NCI-H1694 (cell line): Measurements from ENCODE around the gene DSG2.

Experiments
- DNase-seq: peaks from one replicate; lab custom pipeline; 2025; lab: John Stamatoyannopoulos, UW

DSG2 gene

DNA sequence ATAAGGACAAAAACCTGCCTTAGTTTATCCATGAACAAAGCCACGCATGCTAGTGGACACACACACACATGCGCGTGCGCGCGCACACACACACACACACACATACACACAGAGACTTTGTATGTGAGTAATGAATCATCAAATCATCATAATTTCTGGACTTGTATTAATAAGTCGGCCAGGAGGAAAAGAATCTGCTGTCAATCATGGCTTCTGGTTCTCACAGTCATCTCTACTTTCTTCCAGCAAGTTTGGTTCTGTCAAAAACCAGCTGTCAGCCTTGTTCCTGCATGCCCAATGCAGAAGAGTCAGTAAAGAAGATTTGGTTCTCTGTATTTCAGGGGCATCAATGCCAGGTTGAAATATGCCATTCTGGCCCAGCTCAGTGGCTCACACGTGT lies 92.6 kb downstream of the DSG2 start:
- no peak for DNase-seq

DNA sequence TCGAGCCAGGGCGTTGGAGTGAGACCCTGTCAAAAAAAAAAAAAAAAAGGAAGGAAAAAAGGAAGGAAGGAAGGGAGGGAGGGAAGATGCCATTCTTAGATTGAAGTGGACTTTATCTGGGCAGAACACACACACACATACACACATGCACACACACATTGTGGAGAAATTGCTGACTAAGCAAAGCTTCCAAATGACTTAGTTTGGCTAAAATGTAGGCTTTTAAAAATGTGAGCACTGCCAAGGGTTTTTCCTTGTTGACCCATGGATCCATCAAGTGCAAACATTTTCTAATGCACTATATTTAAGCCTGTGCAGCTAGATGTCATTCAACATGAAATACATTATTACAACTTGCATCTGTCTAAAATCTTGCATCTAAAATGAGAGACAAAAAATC lies 93.1 kb downstream of the DSG2 start:
- DNase-seq = no peak

DNA sequence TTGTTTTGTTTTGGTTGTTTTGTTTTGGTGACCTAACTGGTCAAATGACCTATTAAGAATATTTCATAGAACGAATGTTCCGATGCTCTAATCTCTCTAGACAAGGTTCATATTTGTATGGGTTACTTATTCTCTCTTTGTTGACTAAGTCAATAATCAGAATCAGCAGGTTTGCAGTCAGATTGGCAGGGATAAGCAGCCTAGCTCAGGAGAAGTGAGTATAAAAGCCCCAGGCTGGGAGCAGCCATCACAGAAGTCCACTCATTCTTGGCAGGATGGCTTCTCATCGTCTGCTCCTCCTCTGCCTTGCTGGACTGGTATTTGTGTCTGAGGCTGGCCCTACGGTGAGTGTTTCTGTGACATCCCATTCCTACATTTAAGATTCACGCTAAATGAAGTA lies 93.7 kb downstream of the DSG2 start, which contains the start of gene TTR:
TTR (plus strand) TSS at position 250 of the 400 bp plus-strand sequence; CDS start at position 276, 26 bp downstream.
- DNase-seq = no peak

GRCh38 chr18:31592506-31593157 lies 94.7 kb downstream of the DSG2 start:
- DNase-seq = no peak

DNA sequence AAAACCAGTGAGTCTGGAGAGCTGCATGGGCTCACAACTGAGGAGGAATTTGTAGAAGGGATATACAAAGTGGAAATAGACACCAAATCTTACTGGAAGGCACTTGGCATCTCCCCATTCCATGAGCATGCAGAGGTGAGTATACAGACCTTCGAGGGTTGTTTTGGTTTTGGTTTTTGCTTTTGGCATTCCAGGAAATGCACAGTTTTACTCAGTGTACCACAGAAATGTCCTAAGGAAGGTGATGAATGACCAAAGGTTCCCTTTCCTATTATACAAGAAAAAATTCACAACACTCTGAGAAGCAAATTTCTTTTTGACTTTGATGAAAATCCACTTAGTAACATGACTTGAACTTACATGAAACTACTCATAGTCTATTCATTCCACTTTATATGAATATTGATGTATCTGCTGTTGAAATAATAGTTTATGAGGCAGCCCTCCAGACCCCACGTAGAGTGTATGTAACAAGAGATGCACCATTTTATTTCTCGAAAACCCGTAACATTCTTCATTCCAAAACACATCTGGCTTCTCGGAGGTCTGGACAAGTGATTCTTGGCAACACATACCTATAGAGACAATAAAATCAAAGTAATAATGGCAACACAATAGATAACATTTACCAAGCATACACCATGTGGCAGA lies 97.3 kb downstream of the DSG2 start:
- DNase-seq = no peak

DNA sequence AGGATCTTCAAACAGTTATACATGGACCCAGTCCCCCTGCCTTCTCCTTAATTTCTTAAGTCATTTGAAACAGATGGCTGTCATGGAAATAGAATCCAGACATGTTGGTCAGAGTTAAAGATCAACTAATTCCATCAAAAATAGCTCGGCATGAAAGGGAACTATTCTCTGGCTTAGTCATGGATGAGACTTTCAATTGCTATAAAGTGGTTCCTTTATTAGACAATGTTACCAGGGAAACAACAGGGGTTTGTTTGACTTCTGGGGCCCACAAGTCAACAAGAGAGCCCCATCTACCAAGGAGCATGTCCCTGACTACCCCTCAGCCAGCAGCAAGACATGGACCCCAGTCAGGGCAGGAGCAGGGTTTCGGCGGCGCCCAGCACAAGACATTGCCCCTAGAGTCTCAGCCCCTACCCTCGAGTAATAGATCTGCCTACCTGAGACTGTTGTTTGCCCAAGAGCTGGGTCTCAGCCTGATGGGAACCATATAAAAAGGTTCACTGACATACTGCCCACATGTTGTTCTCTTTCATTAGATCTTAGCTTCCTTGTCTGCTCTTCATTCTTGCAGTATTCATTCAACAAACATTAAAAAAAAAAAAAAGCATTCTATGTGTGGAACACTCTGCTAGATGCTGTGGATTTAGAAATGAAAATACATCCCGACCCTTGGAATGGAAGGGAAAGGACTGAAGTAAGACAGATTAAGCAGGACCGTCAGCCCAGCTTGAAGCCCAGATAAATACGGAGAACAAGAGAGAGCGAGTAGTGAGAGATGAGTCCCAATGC lies 98.3 kb downstream of the DSG2 start:
- no peak for DNase-seq

DNA sequence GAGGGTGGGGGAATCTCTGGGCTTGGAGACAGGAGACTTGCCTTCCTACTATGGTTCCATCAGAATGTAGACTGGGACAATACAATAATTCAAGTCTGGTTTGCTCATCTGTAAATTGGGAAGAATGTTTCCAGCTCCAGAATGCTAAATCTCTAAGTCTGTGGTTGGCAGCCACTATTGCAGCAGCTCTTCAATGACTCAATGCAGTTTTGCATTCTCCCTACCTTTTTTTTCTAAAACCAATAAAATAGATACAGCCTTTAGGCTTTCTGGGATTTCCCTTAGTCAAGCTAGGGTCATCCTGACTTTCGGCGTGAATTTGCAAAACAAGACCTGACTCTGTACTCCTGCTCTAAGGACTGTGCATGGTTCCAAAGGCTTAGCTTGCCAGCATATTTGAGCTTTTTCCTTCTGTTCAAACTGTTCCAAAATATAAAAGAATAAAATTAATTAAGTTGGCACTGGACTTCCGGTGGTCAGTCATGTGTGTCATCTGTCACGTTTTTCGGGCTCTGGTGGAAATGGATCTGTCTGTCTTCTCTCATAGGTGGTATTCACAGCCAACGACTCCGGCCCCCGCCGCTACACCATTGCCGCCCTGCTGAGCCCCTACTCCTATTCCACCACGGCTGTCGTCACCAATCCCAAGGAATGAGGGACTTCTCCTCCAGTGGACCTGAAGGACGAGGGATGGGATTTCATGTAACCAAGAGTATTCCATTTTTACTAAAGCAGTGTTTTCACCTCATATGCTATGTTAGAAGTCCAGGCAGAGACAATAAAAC lies 100.2 kb downstream of the DSG2 start:
- no peak for DNase-seq
